Activated T-cell treated with anti-CD3 and anti-CD28 coated beads for 4 hours (primary cell): ENCODE data around the gene LGI4.
"Not testable (repeated sequence)": the region's sequence is repeated elsewhere in the genome, so short reads cannot be mapped to it uniquely, and the experiment has no call there.

ENCODE experiments used
- DNase-seq: peaks from one replicate; pipeline ENCODE4 v3.0.0-alpha.2; 2020

LGI4 gene

DNA sequence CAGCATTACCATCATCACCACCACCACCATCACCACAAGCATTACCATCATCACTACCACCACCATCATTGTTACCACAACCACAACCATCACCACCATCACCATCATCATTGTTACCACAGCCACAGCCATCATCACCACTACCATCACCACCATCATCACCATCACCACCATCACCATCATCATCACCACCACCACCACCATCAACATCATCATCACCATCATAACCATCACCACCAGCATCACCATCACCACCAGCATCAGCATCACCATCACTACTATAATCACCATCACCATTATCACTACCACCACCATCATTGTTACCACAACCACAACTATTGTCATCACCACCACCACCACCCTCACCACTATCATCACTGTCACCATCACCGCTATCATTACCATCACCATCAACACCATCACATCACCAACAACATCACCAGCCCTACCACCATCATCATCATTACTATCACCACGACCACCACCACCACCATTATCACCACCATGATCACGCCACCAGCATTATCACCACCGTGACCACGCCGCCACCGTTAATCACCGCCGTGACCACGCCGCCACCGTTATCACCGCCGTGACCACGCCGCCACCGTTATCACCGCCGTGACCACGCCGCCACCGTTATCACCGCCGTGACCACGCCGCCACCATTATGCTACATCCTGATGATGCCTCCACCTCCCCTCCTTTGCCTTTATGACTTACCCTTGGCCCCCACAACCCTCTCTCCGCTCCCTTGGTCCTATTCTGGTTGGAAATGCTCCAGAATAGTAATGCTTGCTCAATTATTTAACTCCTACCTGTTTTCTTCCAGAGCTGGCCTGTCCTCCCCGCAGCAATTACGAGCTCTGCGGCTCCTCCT is 29.2 kb downstream of the LGI4 start:
- DNase-seq, result no peak

DNA sequence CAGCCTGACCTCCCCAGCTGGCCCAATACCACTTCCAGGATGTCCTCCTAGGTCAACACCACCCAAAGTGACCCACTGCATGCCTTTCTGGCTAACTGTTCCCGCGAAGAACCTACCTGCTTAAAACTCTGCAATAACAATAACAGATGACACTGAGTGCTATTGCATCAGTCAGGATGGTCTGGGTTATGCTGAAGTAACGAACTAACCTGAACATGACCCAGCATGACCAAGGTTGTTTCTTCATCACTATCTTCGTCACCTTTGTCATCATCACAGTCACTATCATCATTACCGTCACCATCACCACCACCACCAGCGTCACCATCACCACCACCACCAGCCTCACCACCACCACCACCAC is 29.8 kb downstream of the LGI4 start:
- no peak for DNase-seq

DNA sequence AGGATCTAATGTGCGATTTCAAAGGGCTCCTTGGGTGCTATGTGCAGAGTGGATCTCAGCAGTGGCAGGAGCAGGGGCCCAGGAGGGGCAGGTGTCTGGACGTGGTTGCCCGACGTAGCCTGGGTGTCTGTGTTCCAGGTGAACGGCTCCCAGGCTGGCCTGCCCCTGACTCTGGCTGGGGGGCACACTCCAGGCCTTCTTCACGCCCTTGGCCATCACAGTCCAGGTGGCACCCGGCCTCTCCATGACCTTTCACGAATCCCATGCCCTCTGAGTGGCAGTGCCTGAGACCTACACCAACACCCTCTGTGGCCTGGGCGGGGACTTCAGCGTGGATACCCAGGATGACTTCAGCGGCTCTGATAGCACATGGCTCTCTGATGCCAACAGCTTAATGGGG is 30.5 kb downstream of the LGI4 start:
- no peak for DNase-seq

DNA sequence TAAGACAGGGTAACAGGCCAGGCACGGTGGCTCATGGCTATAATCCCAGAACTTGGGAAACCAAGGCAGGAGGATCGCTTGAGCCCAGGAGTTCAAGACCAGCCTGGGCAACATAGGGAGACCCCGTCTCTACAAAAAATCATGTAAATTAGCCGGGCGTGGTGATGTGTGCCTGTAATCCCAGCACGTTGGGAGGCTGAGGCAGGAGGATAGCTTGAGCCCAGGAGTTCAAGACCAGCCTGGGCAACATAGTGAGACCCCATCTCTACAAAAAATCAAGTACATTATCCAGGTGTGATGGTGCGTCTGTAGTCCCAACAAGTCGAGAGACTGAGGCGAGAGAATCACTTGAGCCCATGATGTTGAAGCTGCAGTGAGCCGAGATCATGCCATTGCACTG is 31.2 kb downstream of the LGI4 start:
- DNase-seq, result not testable (repeated sequence)

DNA sequence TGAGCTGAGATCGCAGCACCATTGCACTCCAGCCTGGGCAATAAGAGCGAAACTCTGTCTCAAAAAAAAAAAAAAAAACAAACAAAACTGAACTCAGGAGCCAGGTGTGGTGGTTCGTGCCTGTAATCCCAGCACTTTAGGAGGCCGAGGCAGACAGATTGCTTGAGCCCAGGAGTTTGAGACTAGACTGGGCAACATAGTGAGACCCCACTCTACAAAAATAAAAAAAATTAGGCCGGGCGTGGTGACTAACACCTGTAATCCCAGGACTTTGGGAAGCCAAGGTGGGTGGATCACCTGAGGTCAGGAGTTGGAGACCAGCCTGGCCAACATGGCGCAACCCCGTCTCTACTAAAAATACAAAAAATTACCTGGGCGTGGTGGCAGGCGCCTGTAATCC is 32.9 kb downstream of the LGI4 start:
- not testable (repeated sequence) for DNase-seq

DNA sequence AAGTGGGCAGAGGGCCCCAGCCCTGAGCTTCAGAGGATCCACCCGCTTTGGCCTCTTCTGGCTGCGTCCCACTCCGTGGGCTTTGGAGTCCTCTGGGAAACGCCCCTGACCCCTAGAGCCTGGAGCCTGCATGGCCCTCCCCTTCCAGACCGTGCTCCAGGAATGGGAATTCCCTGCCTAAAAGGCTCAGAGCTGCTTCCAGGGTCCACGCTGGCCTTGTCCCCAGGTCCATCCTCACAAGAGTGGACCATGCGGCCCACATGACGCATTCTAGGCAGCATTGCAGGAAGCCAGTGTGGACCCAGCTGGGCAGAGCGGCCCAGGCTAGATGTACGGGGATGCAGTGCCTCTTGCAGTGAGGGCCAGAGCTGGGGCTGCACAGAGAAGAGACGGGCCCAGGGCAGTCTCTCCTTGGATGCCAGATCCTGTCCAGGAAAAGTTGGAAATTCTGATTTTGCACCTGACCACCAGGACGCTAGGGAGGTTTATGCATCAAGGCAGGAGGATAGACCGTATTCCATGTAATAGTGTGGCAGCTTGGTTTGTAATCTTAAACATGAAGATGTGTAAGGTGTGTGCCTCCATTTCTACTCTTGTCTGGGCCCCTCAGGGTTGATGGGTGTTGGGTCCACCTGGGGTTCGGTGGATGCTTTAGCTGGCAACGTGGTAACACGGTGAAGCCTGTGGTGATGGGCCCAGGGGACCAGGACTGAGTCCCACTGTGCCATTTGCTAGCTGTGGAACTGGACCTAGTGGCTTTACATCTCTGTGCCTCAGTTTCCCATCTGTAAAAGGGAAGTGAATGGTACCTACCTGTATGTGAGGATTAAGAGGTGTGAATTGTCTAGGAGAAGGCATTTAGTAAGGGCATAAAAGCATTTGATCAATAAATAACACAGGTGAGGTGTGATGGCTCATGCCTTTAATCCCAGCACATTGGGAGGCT is 34.0 kb downstream of the LGI4 start:
- no peak for DNase-seq

DNA sequence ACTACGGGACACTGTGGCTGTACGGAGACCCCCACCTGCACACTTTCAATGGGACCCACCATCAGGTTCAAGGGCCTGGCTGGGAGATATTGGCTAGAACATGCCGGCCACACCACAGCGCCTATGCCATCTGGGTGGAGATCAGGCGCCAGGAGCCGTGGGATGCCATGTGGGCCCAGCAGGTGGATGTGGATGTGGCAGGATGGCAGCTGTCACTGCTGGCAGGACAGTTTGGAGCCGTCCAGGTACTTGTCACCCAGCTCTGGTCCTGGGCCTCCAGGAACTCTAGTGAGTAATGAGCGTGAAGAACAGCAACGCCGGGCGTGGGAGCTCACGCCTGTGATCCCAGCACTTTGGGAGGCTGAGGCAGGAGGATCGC is 35.0 kb downstream of the LGI4 start:
- no peak for DNase-seq

DNA sequence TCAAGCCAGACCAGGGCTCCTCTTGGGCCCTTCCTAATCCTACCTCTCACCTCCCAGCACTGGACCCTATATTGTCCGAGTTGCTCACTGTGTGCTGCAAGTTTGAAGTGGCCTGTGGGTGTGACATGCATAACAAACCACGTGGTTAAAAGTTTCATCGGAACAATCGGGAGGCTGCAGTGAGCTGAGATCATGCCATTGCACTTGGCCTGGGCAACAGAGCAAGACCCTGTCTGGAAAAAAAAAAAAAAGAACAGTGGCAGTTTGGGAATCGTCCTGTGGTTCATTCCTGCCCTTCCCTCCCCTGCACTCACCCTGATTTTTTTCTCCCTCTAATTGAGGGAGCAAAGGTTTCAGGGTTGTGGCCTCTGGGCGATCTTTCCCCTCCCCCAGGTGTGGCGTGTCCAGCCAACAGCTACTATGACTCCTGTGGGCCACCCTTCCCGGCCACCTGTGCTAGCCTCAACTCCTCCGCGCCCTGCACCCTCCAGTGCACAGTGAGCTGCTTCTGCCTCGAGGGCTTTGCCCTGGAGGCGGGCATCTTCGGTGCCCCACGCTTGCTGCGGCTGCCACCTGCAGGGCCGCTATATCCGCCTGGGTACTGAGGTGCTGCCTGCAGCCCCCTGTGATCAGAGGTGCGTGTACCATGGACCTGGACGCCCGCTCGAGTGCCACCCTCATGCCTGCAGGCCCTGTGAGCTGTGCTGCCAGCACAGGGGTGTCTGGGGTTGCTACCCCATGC is 35.5 kb downstream of the LGI4 start:
- no peak for DNase-seq

DNA sequence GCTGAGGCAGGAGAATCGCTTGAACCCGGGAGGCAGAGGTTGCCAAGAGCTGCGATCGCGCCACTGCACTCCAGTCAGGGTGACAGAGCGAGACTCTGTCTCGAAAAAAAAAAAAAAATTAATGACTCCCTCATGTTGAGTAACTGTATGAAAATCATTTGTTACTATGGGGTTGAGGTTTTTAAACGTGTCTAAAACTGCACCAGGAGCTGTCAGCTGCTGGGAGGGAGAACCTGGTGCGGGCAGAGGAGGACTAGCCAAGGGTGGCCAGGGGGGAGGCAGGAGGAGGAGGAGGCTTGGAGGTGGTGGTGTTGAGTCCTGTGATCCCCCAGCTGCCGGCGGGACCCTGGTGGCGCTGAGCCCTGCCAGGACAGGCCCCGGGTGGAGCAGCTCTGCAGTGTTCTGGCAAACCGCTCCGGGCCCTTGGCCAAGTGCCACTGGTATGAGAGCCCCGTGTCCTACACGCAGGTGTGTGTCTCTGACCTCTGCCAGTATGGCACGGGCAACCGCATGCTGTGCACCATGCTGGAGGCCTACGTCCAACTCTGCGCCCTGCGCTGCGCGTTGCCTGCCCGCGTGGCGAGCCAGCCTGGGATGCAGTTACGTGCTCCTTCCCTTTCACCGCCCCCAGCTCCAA is 36.3 kb downstream of the LGI4 start:
- no peak for DNase-seq

DNA sequence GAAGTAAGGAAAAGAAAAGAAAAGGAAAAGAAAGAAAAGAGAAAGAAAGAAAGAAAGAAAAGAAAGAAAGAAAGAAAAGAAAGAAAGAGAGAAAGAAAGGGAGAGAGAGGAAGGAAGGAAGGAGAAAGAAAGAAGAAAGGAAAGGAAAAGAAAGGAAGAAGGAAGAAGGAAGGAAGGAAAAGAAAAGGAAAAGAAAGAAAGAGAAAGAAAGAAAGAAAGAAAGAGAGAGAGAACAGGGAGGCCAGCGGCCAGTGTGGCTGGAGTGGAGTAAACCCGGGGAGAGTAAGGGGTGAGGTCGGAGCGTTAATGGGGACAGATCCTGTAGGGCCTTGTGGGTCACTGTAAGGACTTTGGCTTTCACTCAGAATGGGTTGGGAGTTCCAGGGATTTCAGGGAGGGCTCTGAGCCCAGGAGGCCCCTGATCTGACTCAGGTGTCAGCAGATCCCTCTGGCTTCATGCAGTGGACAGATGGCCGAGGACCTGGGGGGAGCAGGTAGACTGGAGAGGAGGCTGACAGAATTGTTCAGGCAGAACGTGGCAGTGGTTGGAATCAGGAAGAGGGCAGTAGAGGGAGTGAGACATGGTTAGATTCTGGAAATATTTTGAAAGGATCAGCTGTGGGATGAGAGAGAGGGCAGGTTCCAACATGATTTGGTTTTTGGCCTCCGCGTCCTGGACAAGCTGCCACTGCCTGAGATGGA is 39.0 kb downstream of the LGI4 start:
- DNase-seq, result no peak

DNA sequence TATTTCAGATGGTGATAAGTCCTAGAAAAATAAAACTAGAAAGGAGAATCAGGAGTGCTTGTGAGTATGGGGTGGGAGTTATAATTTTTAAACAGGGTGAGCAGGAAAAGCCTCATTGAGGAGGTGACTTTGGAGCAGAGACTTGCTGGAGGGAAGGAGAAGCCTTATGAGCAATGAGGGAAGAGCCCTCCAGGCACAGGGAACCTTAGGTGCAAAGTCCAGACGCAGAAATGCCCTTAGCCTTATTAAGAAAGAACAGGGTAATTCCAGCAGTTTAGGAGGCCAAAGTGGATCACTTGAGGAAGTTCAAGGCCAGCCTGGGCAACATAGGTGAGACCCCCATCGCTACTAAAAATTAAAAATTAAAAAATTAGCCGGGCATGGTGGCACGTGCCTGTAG is 40.2 kb downstream of the LGI4 start:
- DNase-seq, result no peak

DNA sequence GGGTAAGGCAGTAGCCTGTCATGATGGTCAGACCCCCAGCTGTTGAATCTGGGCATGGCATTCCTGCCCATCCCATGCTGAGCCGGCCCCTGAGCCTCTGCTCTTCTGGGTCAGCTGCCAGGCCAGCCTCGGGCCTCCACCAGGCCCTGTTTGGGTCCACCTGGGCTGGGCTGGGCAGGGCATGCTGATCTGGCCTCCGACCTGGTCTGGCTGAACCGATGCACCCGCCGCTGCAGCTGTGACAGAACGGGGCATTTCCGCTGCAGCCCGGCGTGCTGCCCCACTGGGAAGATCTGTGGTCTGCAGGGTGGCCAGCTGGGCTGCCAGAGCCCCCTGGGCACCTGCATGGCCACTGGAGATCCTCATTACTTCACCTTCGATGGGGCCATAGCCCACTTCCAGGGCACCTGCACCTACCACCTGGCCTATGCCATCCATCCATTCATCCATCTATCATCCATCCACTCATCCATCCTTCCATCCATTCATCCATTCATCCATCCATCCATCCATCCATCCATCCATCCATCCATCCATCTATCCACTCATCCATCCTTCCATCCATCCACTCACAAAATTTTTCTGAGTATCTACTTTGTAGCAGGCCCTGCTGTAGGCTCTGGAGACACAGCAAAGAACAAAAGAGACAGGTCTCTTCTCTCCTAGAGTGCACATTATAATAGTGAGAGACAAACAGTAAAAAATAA is 40.8 kb downstream of the LGI4 start:
- no peak for DNase-seq

DNA sequence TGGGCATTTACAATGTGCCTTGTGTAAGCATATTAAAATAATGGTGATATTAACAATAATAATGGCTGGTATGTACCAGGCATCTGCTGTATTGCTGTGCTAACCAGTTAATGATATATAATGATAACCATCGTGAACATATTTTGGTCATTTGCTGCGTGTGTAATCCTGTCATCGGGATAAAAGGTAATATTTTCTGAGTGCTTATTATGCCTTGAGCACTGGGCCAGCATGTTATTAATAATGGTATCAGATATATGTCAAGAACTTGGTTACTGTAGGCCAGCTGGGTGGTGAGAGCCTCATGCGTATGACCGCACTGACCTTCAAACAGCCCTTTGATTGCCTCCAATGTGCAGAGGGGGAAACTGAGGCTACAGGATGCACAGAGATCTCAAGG is 41.4 kb downstream of the LGI4 start:
- no peak for DNase-seq

DNA sequence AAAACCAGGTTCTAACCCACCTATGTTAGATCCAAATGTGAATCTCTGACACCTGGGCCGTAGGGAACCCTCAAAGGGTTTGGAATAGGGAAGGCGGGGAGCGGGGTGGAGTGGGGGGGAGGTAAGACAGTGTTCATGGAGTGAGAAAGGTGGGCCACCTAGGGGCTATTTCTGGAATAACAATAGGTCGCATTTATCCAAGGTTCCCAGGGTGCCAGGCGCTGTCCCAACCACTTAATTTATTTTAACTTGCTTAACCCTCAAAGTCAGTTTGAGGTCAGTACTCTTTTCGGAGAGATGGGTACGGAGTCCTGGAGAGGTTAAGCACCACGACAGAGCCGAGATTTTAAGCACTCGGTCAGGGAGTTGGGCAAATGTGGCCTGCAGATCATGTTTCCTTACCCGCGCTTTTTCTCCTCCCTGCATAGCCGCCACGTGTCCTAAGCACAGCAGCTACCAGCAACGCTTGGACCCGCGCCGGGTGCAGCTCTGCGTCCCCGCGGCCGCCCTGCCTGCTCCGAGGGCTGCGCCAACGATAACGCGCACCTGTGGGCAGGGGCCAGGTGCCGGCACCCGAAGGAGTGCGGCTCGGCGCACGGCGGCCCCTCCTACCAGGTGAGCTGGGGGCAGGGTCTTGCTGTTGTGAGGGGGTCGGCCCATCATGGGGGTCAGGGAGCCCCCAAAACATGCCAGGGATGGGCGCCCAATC is 44.2 kb downstream of the LGI4 start:
- peak; percentile 29 for DNase-seq

DNA sequence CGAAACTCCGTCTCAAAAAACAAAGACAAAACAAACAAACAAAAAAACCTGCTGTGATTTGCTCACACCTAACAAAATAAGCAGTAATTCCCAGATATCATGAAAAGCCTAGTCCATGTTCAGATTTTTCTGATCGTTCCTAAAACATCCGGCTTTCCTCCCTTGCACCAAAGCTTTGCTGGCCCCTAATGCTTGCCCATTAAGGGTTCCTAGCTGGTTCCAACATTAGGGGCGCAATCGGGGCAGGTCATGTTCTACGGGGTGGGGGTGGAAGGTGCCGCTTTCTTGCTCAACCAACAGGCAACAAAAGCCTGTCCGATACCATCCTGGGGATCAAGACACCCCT is 44.7 kb downstream of the LGI4 start:
- DNase-seq, result no peak

DNA sequence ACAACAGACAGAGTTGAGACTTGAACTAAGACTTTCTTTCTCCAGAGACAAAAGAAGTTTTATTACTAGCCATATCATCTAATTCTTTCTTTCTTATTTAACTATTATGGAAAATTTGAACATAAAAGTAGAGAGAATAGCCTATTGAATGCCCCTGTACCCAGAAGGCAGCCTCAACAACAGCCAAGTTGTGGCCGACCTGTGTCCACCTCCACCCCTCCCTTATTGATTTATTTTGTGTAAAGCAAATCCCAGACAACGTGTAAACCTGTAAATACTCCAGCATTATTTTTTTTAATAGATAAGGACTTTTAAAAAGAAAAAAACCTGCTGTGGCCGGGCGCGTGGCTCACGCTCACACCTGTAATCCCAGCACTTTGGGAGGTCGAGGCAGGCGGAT is 45.3 kb downstream of the LGI4 start:
- DNase-seq, result no peak

DNA sequence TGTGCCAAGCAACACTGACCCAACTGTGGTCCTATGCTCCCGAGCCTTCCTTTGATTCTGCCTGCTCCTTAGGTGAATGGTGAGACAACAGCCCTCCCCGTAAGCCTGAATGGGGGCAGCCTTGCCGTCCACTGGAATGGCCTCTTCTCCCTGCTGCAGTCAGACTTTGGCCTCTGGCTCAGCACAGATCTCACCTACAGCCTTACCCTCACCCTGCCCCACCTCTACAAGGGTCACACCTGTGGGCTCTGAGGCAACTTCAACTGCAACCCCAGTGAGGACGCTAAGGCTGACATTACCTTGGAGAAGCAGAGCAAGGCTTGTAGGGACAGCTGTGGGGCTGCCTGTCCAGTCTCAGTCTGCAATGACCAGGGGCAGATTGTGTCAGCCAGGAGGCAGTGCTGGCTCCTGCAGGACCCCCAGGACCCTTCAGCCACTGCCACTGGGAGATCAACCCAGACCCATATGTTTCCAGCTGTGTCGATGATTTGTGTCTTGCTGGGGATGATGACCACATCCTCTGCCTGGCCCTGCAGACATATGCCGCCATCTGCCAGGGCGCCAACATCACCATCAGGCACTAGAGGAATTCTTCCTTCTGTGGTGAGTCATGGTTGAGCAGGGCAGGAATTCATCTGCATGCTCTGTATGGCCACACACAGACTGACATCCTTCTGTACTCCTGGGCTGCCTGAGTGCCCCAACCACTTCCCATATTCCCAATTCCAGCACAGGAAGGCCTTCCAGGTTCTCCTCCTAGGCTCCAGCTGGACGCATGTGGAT is 46.5 kb downstream of the LGI4 start:
- no peak for DNase-seq

DNA sequence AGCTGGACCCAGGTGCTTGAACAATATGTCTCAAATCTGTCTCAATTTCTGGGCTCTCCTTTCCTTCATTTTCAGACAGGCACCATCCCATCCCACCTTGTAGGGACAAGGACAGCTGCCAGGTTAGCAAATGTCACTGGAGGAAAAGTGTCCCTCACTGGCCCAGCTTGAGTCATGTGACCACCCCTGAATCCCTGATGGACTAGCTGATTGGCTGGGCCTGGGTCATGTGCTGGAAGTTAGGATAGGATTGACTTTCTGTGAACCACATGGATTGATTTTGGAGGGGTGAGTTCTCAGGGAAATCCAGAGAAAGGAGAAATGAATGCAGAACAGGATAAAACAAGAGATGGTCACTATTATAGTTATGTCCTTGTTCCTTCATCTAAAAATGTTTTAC is 47.5 kb downstream of the LGI4 start:
- DNase-seq, result no peak

DNA sequence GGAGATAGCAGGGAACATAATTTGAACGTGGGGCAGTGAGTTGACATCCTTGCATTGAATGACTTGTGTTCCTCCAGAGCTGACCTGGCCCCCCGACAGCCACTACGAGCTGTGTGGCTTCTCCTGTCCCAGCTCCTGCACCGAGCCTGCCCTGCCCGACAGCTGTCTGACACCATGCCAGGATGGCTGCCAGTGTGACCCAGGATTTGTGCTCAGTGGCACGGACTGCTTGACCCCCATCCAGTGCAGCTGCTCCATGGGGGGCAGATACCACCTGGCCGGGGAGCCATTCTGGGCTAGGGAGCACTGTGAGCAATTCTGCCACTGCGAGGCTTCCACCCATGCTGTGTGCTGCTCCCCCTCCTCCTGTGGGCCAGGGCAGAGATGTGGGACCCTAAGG is 48.4 kb downstream of the LGI4 start:
- DNase-seq, result no peak

DNA sequence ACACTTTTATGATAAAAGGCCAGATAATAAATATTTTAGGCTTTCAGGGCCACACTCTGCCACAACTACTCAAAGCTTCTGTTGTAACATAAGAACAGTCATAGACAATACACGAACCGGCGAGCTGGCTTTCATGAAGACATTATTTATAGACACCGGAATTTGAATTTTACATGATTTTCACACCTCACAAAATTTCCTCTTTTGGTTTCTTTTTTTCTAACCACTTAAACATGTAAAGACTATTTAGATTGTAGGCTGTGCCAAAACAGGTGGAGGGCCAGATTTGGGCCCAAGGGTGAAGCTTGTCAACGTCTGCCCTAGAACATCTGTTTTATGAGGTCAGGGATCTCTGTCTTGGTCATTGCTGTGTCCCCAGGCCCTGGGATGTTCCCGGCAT is 48.9 kb downstream of the LGI4 start:
- DNase-seq, result no peak

DNA sequence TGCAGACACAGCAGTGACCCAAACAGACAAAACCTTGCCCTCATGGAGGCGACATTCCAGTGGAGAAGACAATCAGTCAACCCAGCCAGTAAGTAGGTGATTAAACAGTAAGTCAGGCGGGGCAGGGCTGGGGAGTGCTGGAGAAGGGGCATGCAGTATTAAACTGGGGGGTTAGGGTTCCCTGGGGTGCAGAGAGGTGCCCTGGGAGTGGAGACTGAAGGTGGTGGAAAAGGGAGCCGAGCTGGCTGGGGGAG is 50.4 kb downstream of the LGI4 start:
- DNase-seq, result no peak
